ENCODE measurements around the gene ZNRF1.

Gene ZNRF1

DNA sequence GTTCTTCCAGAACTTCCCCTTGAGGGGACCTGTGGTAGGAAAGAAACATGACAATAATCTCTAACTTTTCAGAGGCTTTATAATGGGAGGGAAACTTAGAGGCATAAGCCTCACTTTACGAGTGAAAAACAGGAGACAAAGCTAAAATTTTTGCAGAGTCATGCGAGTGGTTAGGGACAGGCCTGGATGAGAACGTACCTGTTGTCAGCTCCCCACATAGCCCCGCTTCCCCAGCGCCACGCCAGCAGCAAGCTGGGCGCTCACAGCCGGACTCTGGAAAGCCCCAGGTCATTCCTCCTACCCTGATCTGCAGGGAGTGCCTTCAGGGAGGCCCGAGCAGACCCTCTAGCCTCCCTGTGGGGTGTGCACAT, 64.1 kb downstream of the ZNRF1 start:
- no peak for FAIRE-seq

DNA sequence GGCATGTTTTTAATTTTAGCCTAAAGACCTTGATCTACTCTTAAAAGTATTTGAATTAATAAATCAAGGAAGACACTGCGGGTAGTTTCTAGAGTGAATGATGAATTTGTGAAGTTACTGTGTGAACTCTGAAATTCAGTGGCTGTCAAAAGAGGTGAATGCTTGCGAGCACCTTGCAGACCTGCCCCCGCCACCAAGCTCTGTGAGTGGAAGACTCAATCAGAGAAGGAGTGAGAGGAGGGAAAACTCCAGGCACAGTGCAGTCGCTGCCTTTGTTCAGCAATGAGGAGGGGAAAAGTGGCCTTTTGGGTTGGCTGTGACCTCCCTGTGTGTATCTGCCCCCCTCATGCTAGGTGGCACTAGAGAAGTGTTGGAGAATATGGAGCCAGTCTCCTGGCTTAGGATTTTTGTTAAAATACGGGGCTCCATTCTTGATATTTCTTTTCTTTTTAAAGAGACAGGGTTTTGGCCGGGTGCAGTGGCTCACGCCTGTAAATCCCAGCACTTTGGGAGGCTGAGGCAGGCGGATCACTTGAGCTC, 64.8 kb downstream of the ZNRF1 start:
- FAIRE-seq: no peak

DNA sequence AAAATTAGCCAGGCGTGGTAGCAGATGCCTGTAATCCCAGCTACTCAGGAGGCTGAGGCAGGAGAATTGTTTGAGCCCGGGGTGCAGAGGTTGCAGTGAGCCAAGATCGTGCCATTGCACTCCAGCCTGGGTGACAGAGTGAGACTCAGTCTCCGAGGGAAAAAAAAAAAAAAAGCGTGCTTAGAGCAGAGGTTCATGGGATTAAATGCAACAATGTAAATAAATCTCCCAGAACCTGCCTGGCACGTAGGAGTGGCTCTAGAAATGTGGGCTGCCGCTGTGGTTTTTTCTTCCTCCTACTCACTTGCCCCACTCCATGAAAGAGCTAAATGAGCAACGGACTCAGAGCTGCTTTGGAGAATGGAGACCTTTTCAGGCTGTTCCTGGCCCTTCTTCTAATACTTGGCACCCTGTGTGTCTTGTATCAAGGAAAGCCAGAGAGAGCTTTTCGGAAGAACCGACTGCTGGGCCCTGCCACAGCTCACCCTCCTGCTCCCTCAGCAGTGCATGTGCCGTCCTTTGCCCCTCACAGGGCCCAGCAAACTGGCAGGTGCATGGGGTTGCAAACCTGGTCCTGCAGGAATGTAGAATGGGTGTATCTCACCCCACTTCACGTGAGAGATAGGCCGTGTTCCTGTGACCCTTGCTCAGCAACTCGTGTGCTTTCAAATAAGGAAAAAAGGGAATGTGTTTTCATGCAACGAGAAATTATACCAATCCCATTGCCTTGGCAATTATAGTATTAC, 65.8 kb downstream of the ZNRF1 start:
- FAIRE-seq: no peak

DNA sequence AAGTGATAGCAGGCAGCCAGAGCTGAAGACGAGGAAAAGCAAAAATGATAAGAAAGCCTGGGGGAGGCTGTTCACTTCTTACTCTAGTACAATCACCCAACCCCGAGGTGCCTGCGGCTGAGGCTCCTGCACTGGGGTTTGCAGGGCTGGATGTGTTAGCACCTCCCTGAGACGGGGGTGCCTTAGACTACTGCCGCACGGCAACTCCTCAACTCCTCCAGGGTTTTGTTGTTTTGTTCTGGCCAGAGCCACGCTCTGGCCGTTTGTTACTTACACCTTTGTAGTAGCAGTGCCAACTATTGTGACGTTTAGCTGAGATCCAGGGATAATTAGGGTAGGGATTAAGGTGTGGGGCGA, 66.3 kb downstream of the ZNRF1 start:
- FAIRE-seq: no peak

DNA sequence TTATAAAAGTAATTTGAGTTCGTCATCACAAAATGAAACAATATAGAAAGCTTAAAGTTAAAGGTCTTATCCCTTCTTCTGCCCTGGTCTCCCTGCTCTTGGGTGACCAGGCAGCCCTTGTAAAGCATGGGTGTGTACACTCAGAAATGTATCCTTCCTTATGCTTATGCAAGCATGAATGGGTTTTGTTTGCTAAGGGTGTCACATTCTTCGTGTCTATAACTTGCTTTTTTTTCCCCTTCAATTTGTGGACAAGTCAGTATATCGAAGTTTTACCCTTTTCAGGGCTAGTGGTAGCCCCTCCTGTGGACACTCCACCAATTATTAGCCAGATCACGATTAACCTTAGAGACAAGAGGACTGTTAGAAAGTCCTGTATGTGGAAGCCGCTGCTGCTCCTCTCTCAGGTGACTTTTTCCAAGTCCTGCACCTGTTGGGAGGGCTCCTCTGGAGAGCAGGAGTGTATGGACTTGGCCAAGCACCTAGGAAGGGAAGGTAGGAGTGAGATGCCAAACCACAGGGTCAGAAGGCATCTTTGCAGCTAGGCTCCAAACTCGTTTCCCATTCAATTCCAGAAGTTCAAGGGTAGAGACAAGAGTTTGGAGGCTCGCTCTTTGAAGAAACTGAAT, 66.8 kb downstream of the ZNRF1 start:
- FAIRE-seq: no peak

DNA sequence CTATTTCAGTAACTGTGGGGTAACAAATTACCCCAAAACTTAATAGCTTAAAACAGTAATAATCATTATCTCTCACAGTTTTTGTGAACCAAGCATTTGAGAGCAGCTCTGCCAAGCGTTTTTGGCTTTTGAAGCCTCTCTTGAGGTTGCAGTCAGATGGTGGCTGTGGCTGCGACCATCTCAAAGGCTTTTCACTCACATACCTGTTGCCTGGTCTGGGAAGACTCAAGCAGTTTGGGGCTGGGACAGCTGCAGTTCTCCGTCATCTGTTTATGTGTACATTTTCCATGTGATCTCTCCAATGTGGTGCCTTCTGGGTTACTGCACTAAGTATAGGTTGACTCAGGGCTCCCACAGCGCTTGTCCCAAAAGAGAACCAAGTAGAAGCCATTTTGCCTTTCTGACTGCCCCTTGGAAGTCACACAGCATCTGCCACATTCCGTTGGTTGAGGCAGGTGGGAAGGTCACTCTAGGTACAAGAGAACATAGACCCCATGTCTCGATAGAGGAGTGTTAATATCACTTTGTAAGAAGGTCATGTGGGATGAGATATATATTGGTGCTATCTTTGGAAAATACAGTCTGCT, 68.1 kb downstream of the ZNRF1 start:
- no peak for FAIRE-seq

DNA sequence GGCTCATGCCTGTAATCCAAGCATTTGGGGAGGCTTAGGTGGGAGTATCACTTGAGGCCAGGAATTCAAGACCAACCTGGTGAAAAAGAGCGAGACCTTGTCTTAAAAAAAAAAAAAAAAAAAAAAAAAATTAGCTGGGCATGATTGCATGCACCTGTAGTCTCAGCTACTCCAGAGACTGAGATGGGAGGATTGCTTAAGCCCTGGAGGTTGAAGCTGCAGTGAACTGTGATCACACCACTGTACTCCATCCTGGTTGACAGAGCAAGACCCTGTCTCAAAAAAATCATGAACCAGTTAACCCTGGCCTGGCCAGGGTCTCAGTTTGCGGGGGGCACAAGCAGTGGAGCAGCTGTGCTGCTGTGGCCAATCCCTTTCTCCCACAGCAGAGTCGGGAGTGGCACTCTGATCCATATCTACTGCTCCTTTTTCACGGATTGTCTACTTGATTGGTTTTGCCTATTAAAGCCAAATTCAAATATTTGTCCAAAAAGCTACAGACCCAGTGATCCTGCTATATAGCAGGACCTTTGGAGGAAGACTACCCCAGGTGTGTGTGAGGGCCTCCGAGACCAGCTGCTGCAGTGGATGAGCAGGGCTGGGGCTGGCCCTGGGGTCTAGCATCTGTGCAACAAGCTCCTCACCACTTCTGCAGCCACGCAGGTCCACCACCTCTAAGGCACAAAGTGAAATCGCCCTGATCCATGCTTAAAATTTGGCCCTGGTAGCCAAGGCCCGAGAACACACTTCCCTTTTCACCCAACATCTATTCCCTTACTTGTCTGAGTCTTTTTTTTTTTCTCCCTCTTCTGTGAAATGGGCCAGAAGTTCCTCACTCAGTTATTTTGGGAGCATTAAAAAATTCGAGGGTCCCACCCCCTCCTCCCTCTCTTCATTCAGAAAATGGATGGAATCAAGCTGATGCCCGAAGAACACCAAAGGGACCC, 69.5 kb downstream of the ZNRF1 start:
- no peak for FAIRE-seq

DNA sequence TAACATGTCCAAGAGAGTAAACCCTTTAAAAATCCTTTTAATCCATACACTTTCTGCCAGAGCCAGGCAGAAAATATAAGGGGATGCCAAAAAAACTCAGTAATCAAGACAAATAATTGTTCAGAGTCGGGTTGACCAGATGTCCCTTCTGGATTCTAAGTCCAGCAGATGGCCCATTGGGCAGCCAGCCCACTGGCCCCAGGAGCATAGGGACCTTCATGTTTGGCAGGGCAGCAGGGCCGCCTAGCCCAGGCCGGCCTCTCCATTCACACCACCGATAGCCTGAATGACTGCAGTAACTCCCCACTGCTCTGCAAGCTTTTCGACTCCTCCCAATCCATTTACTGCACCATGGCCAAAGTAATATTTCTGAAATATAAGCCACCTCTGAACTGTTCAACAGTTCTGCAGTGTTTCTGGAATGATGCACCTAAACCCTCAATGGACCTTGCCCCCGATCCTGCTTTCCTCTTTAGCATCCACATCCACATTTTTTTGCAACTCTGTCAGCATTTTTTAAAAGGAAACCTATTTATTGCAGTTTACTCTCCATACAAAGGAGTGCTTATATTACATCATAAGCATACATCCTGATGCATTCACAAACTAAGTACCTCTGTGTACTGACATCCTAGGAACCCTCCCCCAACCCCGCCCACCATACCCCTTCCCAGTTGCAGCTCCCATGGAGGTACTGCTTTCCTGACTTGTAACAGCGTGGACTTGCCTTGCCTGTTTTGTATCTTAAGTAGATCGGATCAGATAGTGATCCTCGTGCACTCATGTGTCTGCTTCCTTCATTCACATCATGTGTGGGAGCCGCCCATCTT, 71.4 kb downstream of the ZNRF1 start:
- no peak for FAIRE-seq

DNA sequence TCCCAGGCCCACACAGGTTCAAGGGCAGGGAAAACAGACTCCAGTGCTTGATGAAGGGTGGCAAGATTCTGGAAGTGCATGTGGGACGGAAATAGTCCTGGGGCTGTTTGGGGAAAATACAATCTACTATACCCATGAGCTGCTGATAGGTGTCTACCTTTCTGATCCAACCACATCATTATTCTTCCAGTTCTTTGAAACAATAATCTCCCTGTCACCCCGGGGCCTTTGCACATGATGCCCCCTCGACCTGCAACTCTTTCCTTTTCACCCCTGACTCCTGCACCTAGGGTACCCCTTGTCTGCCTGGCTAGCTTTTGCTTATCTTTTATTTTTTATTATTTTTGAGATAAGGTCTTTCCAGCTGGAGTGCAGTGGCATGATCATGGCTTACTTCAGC, 72.8 kb downstream of the ZNRF1 start:
- no peak for FAIRE-seq

DNA sequence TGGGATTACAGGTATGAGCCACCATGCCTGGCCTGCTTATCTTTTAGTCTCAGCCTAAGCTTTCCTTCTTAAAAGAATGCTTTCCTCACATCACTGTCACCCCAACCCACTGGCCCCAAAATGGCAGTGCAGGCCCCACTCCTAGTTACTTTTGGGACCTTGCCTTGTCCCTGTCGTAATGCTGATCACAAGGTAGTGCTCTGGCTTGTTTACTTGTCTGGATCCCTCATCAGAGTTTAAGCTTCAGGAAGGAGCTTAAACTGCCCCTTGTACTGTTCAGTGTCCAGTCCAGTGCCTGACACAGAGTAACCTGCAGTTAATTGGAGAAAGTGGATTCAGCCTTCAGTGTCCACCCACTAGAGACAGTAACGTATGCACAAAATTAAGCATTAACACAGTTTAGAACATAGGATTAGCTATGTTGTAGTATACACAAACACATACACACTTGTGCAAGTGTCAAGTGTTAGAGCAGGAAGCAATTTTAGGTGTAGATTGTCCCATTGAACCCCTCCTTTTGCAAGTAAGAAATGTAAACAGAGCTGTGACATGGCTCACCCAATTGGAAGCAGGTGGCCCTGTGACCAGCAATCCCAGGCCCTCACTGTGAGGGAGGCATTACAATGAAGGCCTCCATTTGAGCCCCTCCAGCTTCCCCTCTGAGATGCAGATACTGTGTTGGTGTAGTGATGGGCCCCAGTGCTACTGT, 73.6 kb downstream of the ZNRF1 start:
- no peak for FAIRE-seq

DNA sequence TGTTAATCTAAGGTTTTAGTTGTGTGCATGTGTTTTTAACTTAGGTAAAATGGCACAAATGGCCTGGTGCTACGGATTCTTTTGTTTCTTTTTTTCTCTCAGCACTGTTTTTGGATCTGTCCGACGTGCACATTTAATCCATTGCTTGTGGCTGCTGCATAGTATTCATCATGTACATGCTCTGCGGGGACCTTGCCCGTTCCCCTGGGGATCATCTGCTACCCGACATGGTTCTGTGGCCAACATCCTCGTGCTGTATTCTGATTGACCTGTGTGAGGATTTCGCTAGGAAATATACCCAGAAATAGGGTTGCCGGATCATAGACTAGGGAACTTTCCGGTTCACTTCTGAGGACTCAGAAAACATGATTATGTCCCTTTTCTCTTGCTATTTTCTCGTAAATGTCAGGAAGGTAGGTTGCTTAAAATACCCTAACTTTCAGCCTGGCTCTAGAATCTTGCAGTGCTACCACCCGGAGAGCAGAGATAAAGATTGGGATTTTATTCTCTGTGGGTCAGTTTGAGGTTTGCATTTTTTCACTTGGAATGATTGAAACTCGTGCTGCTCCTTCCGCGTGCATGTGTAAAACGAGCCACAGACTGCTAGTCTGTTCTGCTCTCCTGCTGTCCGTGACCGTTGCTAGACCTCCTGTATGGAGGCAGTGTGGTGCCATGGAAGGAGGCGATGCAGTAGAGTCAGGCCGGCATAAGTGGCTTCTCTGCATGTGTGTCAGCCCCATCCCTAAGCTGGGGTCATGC, 74.9 kb downstream of the ZNRF1 start:
- no peak for FAIRE-seq

DNA sequence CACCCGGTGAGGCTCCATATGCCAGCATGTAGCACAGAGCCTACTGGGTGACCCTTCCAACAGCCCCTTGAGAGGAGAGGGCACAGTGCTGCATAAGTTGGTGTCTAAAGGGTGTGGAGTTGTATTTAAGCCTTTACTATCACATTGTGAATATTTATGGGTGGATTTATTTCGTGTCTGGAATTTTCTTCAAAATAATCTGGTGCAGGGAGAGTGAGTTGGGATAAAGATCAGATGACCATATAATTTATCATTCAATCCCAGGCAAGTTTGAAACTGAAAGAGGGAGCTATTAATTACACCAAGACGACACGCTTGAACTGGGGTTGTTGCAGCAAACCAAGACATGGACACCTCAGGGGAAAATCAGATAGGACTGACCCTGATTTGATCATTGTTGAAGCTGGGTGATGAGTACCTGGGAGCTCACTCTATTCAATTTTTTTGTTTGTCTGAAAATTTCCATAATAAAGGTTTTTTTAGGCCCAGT, 75.5 kb downstream of the ZNRF1 start:
- no peak for FAIRE-seq

DNA sequence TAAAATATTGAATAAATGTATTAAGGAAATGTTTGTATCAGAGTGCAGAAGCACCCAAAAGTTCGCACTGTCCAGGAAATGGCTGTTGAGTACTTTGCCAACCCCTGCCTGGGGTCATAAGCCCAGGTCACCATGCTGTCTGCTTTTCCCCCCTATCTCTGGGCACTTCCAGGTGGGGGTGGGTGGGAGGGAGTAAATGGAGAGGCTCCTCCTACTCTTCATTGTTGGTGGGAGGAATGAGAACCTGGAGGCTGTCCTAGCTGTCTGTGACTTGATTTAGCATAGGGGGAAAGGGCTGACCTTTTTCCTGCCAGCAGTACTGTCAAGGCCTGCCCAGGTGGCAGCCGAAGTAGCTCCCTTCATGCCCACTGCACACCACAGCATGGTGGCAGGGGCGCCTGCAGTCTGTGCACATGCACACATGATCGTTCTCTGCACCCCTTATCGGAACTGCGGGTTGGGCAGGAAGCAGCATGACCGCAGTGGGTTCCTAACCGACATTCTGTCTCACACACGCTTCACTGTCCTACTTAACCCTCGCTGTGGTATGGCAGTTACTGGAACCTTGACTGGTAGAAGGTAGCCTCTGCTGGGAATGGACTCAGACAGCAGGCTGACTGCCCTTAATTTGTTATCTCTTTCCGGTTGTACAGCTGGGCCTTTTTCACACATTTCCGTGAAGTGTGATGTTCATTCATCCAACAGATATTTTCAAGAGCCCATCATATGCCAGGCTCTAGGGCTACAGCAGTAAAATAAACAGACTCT, 76.3 kb downstream of the ZNRF1 start:
- no peak for FAIRE-seq

DNA sequence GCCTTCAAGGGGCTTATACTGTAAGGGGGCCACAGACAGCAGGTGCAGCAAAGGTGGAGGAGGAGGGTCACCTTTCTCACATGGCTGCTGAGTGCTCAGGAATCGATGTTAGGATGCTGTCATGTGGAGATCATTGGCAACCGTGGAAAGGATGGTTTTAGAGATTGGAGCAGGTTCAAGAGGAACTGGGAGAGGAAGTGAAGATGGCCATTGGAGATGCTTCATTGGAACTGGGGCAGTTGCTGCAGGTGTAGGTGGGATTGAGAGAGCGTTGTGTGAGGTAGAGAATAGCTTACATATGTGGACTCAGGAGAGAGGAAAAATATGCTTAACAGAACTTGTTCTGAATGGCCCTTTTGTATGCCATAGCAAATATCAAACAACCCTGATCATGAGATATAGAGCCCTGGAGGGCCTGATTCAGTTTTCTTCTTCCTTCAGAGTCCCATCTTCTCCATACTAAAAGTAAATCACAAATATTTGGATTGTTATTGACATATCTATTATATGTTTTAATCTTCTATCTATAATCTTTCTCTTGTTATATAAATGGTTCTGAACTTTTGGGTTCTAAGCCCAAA, 77.0 kb downstream of the ZNRF1 start:
- no peak for FAIRE-seq

DNA sequence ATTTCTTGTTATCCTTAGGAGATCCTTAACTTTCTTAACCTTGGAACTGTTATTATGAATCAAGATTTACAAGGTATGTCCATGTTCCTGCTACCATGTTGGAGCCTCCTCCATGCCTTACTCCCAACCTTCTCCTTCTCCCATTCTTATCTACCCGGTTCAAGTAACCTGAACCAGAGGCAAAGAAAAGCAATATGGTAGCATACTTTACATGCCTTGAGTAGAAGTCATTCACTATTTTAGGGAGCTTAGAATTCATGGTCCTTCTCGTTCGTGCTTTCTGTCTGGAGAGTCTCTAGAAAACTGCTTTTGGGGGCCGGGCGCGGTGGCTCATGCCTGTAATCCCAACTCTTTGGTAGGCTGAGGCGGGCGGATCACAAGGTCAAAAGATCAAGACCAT, 80.1 kb downstream of the ZNRF1 start:
- FAIRE-seq: no peak

DNA sequence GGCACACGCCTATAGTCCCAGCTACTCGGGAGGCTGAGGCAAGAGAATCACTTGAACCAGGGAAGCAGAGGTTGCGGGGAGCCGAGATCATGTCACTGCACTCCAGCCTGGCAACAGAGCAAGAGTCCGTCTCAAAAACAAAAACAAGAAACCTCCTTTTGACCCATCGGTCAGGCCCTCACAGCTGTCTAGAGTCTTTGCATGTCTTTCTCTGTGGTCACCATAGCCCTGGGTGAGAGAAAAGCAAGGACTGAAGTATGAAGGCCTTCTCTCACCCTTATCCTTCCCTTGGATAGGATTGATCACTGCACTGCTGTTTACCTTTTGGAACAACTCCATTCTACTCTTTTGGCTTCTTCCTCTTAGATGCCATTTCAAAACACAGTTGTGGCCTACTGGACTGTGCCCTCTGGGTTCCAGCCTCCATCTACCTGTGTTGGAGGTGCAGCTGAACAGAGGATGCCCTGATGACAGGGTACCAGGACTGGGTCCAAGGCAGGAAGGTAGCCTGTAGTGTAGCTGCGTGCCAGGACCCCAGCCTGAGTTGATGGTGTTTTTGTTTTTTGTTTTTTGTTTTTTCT, 80.6 kb downstream of the ZNRF1 start:
- no peak for FAIRE-seq

DNA sequence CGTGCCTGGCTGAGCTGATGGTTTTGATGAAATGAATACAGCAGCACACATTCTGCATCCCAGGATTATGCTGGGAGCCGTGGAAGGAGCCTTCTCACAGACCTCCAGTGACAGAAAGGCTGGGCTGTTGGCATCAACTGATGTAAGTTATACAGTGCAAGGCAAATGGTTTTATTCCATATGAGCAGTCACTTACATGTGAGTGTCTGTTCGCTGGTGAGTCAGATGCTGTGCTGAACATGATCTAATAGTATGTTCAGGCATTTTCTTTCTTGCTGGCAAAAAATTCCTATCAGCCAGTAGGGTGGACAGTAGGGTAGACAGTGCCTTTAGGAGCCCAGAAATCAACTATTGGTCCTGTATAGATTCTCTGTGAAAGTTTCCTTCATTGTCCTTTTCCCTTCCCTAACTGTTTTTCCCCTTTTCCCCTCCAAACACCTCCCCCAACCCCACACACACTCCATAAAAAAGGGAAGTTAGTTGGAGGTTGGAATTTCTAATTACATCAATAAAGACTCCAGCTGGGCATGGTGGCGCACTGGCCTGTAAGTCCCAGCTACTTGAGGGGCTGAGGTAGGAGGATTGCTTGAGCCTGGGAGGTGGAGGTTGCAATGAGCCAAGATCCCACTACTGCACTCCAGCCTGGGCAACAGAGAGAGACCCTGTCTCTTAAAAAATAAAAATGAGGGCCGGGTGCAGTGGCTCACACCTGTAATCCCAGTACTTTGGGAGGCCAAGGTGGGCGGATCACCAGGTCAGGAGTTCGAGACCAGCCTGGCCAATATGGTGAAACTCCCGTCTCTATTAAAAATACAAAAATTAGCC, 81.6 kb downstream of the ZNRF1 start:
- FAIRE-seq: no peak

Data from islet of Langerhans (tissue), 1 donor.